ENCODE measurements around the gene USP6NL.

DNA sequence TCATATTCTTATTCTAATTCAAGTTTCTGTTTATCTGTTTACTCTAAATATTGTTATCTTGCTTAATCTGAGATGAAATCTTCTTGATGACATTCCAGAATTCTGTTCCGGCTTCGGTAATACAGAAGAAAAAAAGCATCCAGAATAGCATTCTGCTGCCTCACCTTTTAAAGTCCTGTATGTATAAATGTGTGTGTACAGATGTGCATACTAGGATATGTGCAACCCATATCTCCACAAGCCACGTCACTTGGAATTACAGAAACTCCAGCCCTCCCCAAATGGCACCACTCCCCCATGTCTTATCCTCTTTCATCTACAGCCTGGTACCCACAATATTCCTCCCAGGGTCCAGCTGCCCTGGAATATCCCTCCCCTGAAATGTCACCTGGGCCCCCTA, 27.9 kb upstream of the USP6NL start:
- TF ChIP-seq, protein P1, sequence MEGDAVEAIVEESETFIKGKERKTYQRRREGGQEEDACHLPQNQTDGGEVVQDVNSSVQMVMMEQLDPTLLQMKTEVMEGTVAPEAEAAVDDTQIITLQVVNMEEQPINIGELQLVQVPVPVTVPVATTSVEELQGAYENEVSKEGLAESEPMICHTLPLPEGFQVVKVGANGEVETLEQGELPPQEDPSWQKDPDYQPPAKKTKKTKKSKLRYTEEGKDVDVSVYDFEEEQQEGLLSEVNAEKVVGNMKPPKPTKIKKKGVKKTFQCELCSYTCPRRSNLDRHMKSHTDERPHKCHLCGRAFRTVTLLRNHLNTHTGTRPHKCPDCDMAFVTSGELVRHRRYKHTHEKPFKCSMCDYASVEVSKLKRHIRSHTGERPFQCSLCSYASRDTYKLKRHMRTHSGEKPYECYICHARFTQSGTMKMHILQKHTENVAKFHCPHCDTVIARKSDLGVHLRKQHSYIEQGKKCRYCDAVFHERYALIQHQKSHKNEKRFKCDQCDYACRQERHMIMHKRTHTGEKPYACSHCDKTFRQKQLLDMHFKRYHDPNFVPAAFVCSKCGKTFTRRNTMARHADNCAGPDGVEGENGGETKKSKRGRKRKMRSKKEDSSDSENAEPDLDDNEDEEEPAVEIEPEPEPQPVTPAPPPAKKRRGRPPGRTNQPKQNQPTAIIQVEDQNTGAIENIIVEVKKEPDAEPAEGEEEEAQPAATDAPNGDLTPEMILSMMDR (conservative IDR thresholded peaks at IDR 0.05 in 1 of 2, IDR thresholded peaks at IDR 0.05 in 1 of 2; ENCODE audit: extremely low read depth in 1 of 2, insufficient read depth in 1 of 2, low read depth in 1 of 2, low read length in 2 of 2) = no peak
- no peak for TF ChIP-seq EZH2 (IDR thresholded peaks at IDR 0.05; ENCODE audit: borderline replicate concordance, low read length)
